MG63 (cell line): ENCODE measurements around the gene ELOB. TPM values are rescaled to one million over a fixed set of nuclear protein-coding genes. Genes with fewer than 3 reads are reported as not detected.

Source experiments
- DNase-seq: peaks from one replicate; pipeline ENCODE4 v3.0.0-alpha.2; 2020
- H3K27me3 ChIP-seq: fragments of 250-450 bp; sonication (Bioruptor Pico); 2 replicates; pipeline ENCODE4 v1.5.1; 2020; ENCODE audit warnings: mild to moderate bottlenecking, moderate library complexity
- H3K36me3 ChIP-seq: fragments of 250-450 bp; sonication (Bioruptor Pico); 2 replicates; pipeline ENCODE4 v1.5.1; 2020; ENCODE audit warnings: mild to moderate bottlenecking, moderate library complexity
- H3K4me3 ChIP-seq: fragments of 250-450 bp; sonication (Bioruptor Pico); 2 replicates; pipeline ENCODE4 v1.5.1; 2020; ENCODE audit warnings: mild to moderate bottlenecking, moderate library complexity
- H3K9me3 ChIP-seq: fragments of 250-450 bp; sonication (Bioruptor Pico); 2 replicates; pipeline ENCODE4 v1.5.1; 2020; ENCODE audit warnings: mild to moderate bottlenecking, moderate library complexity
- total RNA-seq: library from RNA; depleted of rRNA; stranded (reverse); fragments of >200 nt; shearing (Covaris generic); gene quantifications from 2 replicates; pipeline ENCODE4 v1.2.3, GENCODE V29; 2014; ENCODE audit warnings: low replicate concordance

The ELOB gene
- total RNA-seq, 1 experiment from 2014 or later = 309 TPM

DNA sequence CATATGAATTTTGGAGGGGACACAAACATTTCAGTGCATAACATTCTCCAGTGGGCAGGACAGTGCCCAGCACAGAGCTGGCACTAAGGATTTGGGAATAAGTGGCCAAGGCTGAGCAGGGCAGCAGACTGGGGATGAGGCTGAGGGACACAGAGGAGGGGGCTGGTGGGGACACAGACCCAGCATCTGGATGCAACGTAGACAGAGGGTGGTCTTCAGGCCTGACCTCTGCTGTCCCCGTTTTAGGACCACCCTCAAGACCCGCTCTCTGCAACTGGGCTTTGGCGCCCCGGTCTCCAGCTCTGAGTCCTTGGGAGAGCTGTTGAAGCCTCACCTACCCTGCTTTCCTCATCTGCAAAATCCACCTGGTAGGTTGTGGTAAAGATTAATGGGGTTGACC lies 13.6 kb upstream of the ELOB start:
- DNase-seq = no peak
- H3K4me3 ChIP-seq = no peak overlapping the region
- H3K36me3 ChIP-seq = no peaks in the 10 kb centered on the region
- H3K9me3 ChIP-seq = no peaks in the 10 kb centered on the region
- H3K27me3 ChIP-seq = peaks cover 41% of the 10 kb centered on the region

DNA sequence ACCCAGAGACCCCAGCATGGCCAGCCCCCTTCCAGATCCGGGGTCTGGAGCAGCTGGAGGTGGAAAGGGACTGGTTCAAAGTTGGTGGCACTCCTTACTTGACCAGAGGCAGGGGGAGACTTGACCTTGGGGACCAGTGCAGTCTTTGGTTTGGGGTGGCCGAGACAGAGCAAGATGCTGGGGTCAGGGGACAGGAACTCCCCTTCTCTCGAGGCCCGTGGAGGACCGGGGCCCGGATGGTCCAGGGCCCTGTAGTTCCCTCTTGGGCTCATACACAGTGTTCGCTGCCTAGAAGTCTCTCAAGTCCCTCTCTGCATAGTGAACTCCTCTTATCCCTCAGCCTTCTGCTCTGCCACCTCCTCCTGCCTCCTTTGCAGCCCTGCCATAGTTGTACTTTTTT lies 10.9 kb upstream of the ELOB start:
- DNase-seq = no peak
- H3K27me3 ChIP-seq = peaks cover 36% of the 10 kb centered on the region
- no peak overlapping the region for H3K4me3 ChIP-seq
- H3K9me3 ChIP-seq = no peaks in the 10 kb centered on the region
- no peaks in the 10 kb centered on the region for H3K36me3 ChIP-seq

DNA sequence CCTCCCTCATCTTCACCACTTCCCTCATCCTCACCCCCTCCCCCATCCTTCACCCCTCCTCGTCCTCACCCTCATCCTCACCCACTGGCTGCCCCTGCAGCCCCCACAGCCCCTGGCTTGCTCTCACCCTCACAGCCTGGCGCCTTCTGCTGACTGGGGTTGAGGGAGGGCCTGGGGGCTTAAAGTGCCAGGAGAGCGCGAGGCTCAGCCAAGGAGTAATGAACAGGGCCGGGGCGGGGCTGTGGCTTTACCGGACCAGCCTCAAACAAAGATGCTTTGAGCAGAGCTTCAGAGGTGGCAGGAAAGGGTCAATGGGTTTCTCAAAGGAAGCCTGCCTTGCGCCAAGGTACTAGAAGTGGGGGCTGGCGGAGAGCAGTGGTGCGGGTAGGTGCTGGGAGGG lies 10.3 kb upstream of the ELOB start, which contains the start of gene PRSS33:
TSS of gene PRSS33 (minus strand) at position 155 of the 400 bp plus-strand sequence. CDS start 1,013 bp downstream, outside the sequence.
- Histone ChIP-seq H3K4me3 (no peak within 1 kb of the TSS), H3K36me3 (no peaks in the 10 kb centered on the region), H3K9me3 (no peaks in the 10 kb centered on the region), H3K27me3 (peaks cover 34% of the 10 kb centered on the region)
- no peak for DNase-seq

DNA sequence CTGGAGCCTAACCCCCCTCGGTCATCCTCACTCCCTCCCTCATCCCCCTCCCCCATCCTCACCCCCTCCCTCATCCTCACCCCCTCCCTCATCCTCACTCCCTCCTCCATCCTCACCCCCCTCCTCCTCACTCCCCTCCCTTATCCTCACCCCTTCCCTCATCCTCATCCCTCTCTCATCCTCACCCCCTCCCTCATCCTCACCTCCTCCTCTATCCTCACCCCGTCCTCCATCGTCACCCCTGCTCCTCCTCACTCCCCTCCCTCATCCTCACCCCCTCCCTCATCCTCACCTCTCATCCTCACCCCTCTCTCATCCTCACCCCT lies 9.7 kb upstream of the ELOB start:
- Histone ChIP-seq H3K36me3 (no peaks in the 10 kb centered on the region), H3K4me3 (no peak overlapping the region), H3K27me3 (peaks cover 30% of the 10 kb centered on the region), H3K9me3 (no peaks in the 10 kb centered on the region)
- DNase-seq = no peak

DNA sequence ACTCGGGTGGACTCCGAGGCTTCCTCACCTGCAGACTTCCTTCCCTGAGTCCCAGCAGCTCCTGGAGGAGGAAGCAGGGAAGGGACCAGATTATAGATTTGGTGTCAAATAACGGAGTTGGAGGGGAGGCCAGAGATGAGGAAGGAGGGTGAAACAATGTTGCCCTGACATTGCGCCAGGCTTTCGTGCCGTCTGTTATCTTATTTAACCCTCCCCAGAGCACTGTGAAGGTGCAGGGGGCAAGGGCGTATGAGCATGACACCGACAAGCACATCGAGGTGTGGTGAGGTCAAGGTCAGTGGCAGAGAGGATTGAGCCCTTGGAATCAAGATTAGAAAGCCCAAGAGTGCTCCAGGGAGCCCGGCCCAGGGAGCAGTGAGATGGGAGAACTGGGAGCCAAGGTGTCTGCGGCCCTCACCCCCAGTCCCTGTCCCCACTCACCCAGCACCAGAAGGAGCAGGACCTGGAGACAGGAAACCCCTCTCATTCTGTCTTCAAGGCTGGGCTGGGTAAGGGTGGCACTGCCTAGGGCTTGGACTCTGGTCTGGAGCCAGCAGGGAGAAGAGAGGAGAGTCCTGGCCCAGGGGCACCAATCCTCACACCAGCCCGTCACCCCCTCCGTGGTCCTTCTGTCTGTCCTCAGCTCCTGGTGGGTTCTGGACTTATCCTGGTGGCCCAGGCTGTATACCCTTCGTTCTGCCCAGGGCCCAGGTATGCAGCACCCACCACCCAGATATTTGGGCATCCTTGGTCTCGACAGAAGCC lies 9.2 kb upstream of the ELOB start:
- Histone ChIP-seq H3K27me3 (peaks cover 25% of the 10 kb centered on the region), H3K36me3 (no peaks in the 10 kb centered on the region), H3K4me3 (no peak overlapping the region), H3K9me3 (no peaks in the 10 kb centered on the region)
- DNase-seq = no peak

DNA sequence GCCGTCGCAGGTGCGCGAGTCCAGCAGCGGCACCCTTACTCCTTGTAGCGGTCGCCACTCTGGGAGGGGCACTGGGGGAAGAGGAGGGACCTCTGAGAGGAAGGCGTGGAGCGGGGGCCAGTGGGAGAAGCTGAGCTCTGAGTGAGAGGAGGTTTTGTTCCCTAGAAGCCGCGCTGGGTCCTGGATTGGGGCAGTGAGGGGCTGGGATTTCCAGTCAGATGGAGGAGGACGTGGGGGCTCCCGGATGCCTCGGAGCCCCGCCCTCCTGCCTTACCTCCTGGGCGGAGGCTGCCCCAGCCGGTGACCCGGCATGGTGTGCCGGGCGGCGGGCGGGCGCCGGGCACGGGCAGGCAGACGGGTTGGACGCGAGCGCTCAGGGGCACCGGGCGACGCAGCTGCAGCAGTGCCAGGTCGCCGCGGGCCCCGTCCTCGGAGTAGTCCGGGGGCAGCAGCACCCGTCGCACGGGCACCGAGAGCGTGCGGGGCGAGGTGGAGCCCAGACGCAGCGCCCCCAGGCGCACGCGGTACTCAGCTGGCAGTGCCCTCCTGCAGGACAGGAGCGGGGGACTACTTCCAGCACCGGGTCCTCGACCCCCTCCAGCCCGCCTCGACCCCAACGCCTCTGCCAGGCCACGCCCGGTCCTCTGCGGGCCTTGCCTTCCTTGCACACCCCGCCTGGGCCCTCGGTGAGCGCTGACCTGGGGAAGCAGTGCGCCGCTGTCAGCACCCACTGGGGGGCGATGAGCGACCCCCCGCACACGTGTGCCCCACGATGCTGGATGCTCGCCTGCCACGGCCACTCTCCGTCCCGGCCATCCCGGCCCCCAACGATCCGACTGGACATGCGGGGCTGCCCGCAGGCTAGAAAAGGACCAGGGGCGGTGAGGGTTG lies 8.3 kb upstream of the ELOB start:
- Histone ChIP-seq H3K9me3 (no peaks in the 10 kb centered on the region), H3K36me3 (no peaks in the 10 kb centered on the region), H3K27me3 (peaks cover 18% of the 10 kb centered on the region), H3K4me3 (no peak overlapping the region)
- DNase-seq = no peak

DNA sequence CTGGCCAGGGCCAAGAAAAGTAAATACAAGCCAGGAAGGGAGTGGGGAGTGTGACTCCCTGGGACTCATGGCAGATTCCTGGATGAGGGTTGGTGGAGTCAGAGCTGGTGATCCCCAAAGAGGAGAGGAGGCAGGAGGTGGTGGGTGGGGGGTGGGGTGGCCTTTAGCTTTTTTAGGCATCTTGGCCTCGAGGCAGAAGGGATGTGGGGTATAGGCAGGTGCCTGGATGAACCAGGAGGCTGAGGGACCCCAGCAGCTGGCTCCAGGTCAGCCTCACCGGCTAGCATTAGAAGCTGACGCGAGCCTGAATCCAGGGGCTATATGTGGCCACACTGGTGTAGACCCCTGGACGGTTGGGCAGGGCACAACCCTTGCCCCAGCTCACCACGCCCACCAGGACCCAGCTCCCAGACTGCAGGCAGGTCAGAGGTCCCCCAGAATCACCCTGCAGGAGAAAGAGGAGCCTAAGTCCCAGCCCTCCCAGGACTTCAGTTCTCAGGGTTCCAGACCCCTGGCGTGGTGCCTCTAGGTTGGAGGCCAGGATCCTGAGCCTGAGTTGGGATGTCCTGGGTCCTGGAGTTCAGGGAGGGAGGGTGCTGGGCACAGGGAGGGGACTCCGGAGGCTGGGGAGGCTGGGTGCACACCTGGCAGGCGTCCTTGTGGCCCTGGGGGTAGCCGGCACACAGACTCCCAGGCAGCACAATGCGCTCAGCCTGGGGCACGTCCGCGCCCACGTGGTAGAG lies 7.4 kb upstream of the ELOB start:
- no peak for DNase-seq
- H3K36me3 ChIP-seq = no peaks in the 10 kb centered on the region
- no peaks in the 10 kb centered on the region for H3K9me3 ChIP-seq
- peaks cover 10% of the 10 kb centered on the region for H3K27me3 ChIP-seq
- H3K4me3 ChIP-seq = no peak overlapping the region

DNA sequence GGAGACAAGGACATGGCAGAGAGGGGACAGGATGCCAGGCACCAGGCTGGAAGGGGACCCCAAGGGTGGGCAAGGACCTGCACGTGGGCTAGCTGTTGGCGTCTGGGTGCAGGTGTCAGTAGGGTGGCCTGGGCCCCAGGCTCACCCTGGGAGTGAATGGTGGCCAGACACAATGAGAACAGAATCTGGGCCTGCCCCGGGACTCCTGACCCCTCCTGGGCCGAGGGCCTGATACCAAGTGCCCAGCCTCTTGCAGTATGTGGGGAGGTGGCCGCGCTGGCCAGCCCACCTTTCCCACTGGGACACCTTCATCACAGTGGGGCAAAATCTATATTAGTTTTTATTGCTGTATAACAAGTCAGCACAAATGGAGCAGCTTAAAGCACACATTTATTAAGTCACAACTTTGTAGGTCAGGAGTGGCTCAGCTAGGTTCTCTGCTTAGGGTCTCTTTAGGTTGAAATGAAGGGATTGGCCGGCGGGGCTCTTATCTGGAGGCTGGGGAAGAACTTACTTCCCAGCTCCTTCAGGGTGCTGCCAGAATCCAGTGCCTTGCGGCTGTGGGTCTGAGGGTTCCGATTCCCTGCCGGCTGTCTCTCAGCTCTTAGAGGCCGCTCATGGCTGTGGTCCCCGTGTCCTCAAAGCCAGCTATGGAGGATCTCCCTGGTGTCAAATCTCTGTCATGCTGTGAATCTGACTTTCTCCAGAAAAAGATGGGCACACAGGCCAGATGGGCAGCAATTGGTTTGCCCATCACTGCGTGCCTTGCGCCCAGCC lies 6.7 kb upstream of the ELOB start:
- peaks cover under 1% of the 10 kb centered on the region; the same call in 1 of the 2 replicates for H3K36me3 ChIP-seq
- H3K9me3 ChIP-seq = no peaks in the 10 kb centered on the region
- H3K27me3 ChIP-seq = peaks cover 6% of the 10 kb centered on the region; the same call in 1 of the 2 replicates
- DNase-seq = no peak
- H3K4me3 ChIP-seq = no peak overlapping the region

DNA sequence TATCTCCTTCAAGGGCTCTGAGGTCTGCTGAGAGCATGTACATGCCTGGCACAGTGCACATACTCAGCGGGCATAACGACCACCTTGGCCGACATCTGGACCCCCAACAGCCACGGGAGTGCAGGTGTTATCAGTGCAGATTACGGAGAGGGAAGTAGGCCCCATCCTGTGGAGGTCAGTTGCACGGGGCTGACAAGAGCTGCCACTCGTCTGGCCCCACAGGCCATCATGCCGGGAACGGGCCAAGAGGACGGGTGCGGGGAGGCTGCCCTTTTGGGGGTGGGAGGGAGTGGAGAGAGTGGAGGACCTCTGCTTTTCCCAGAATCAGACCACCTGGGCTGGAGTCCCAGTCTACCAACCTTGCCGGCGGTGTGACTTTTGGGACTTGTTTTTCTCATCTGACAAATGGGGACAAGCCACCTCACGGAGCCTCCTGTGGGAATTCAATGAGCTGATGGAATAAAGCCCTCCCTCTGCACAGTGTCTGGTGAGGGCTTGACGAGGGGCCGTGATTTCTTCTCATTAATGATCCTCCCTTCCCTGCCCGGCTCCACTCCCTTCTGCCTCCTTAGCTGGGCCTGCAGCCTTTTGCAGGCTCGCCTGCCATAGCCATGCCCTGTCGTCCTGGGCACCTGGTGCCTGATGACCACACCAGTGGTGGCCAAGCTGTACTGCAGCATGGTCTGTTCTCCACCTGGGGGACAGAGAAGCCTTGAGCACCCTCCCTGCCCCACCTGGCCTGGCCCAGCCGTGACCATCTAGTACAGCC lies 5.7 kb upstream of the ELOB start:
- no peak for DNase-seq
- H3K36me3 ChIP-seq = peaks cover 8% of the 10 kb centered on the region
- H3K9me3 ChIP-seq = no peaks in the 10 kb centered on the region
- no peak overlapping the region for H3K4me3 ChIP-seq
- peaks cover 3% of the 10 kb centered on the region; the same call in 1 of the 2 replicates for H3K27me3 ChIP-seq

DNA sequence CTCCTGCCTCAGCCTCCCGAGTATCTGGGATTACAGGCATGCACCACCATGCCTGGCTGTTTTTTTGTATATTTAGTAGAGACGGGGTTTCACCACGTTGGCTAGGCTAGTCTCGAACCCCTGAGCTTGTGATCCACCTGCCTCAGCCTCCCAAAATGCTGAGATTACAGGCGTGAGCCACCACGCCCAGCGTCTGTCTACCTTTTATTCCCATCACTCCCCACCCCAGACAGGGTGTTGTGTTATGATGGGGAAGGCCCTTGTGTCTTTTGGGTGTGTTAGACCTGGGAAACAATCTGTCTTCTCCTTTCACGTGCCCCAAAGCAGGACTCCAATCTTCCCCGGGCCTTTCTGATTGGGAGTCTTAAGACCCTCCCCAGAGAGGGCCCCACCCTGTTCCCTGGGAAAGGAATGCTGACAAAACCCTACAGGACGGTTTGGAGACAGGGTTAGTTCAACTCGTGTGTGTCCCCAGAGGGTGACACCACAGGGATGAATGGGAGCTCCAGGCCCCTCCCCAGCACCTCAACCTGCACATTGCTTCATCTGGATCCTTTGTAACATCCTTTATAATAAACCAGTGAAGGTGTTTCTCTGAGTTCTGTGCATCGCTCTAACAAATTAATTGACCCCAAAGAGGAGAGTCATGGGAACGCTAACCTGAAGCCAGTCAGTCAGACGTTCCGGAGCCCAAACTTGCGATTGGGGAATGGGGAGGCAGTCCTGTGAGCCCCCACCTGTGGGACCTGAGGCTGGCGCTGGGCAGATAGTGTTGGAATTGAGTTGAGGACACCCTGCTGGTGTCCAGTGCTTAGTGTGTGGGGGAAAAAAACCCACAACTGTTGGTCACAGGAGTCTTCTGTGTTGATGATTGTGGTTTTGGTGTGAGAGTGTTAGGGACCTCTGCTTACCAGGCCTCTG lies 3.2 kb upstream of the ELOB start:
- DNase-seq = no peak
- no peaks in the 10 kb centered on the region for H3K9me3 ChIP-seq
- no peaks in the 10 kb centered on the region for H3K27me3 ChIP-seq
- no peak overlapping the region for H3K4me3 ChIP-seq
- peaks cover 24% of the 10 kb centered on the region for H3K36me3 ChIP-seq

DNA sequence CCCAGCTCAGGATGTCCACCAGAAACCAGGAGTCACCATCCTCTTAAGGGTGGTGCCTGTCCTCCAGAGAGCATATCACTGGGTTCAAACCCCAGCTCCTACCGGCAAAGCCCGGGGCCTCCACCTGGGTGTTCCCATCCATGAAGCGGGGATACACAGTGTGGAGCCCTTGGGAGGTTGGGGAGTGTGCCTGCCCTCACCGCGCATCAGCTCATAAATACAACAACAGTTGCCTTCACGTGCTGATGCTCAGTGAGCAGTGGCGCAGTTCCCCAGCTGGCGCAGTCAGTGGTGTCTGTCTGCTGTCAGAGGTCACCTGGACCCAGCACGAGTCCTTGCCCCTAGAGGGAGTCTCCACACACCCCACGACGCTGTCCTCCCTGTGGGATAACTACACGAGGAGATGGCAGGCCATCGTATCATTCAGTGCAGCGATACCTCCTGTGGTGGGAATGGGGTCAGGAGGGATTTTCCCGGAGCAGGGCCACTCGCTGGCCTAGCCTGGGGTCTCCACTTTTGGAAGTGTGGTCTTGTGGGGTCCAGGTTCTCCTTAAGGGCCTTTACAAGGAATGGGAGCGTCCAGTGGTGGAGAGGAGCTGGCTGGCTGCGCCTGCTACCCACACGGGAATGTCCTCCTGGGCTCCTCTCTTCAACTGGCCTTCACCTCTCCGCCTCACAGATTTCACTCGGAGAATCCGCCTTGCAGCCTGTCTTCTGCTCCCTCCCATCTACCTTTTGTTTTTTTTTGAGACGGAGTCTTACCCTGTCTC lies 2.3 kb upstream of the ELOB start:
- no peak for DNase-seq
- H3K4me3 ChIP-seq = no peak overlapping the region
- peaks cover 32% of the 10 kb centered on the region for H3K36me3 ChIP-seq
- no peaks in the 10 kb centered on the region for H3K27me3 ChIP-seq
- no peaks in the 10 kb centered on the region for H3K9me3 ChIP-seq

DNA sequence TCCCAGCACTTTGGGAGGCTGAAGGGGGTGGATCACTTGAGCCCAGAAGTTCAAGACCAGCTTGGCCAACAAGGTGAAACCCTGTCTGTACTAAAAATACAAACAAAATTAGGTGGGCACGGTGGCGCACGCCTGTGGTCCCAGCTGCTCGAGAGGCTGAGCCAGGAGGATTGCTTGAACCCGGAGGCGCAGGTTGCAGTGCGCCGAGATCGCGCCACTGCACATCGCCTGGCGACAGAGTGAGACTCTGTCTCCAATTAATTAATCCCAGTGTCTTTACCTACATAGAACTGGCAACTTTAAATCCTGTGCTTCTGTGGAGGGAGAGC lies 1.5 kb upstream of the ELOB start:
- H3K4me3 ChIP-seq = peak overlapping the region; percentile 100
- DNase-seq = no peak
- H3K36me3 ChIP-seq = peaks cover 39% of the 10 kb centered on the region
- H3K27me3 ChIP-seq = no peaks in the 10 kb centered on the region
- H3K9me3 ChIP-seq = no peaks in the 10 kb centered on the region

DNA sequence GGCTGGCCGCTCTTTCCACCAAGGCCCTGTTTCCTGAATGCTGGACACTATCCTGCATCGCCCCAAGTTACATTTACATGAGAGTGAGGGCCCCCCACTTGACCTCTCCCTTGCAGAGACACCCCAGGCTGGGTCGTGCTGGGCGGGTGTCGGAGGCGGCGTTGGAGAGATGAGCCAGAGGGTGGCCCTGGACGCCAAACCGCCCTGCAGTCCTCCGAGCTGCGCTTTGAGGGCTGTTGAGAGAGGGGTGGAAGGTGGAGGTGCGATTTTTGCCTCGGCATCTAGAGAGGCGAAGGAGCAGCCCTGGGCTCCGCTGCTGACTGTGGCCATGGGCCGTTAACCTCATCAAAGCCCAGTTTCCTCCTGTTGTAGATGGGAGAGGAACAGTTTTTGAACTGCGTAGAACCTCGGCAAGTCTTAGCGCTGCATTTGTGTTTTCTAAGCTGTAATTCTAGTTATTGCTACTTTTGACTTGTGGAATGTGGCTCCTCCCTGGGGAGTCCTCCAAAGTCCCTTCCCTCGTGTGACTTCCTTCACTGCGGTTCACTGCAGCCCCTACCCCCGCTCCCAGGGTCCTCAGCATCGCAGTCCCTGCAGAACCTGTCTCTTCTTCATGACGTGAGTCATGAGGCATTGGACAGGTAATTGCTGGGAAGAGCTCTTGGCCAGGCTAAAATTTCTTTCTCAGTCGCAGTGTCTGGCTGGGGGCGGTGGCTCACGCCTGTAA lies 986 bp upstream of the ELOB start:
- H3K27me3 ChIP-seq = no peaks in the 10 kb centered on the region
- peaks cover 44% of the 10 kb centered on the region for H3K36me3 ChIP-seq
- no peak for DNase-seq
- peak overlapping the region; percentile 100 for H3K4me3 ChIP-seq
- no peaks in the 10 kb centered on the region for H3K9me3 ChIP-seq
